Astrocyte (in vitro differentiated cells and primary cell): ENCODE measurements around the gene B4GALNT1. TPM values are rescaled to one million over a fixed set of nuclear protein-coding genes. Genes with fewer than 3 reads are reported as not detected.

Source experiments
- DNase-seq: peaks from one replicate; pipeline ENCODE4 v3.0.0-alpha.2; 2010; ENCODE audit warnings: low read depth
- FAIRE-seq: peaks from 2 replicates; lab custom pipeline; 2011; peaks lifted over from hg19 to GRCh38; lab: Jason Lieb, UNC
- H2AFZ ChIP-seq: 2 replicates; pipeline ENCODE4 v1.6.0; 2012; ENCODE audit warnings: low read depth, low read length, inconsistent platforms
- H3K27ac ChIP-seq: 2 replicates; pipeline ENCODE4 v1.5.1; 2011; ENCODE audit warnings: low read depth, low read length, inconsistent platforms
- H3K27me3 ChIP-seq: 2 replicates; pipeline ENCODE4 v1.6.0; 2011; ENCODE audit warnings: low read length, inconsistent platforms; ENCODE audit not compliant: insufficient read depth
- H3K36me3 ChIP-seq: 2 replicates; pipeline ENCODE4 v1.5.1; 2011; ENCODE audit warnings: low read length, inconsistent platforms; ENCODE audit not compliant: insufficient read depth
- H3K4me1 ChIP-seq: 2 replicates; pipeline ENCODE4 v1.5.1; 2011; ENCODE audit warnings: low read length, inconsistent platforms; ENCODE audit not compliant: insufficient read depth
- H3K4me2 ChIP-seq: 2 replicates; pipeline ENCODE4 v1.6.0; 2012; ENCODE audit warnings: low read length, inconsistent platforms
- H3K4me3 ChIP-seq: 2 replicates; pipeline ENCODE4 v1.5.1; 2011; ENCODE audit warnings: low read depth, mild to moderate bottlenecking, low read length, inconsistent platforms; ENCODE audit not compliant: insufficient read depth
- H3K79me2 ChIP-seq: 2 replicates; pipeline ENCODE4 v1.6.0; 2012; ENCODE audit warnings: mild to moderate bottlenecking, low read length, inconsistent platforms; ENCODE audit not compliant: insufficient read depth
- H3K9ac ChIP-seq: 2 replicates; pipeline ENCODE4 v1.6.0; 2012; ENCODE audit warnings: mild to moderate bottlenecking, low read length, inconsistent platforms
- H3K9me3 ChIP-seq: 2 replicates; pipeline ENCODE4 v1.5.1; 2012; ENCODE audit warnings: low read depth, mild to moderate bottlenecking, low read length, inconsistent platforms; ENCODE audit not compliant: insufficient read depth
- H4K20me1 ChIP-seq: 2 replicates; pipeline ENCODE4 v1.6.0; 2012; ENCODE audit warnings: low read length, inconsistent platforms; ENCODE audit not compliant: insufficient read depth
- H3K27ac Mint-ChIP-seq: one replicate; pipeline ENCODE4 v1.8.0; 2021; ENCODE audit warnings: mild to moderate bottlenecking, mixed read lengths; ENCODE audit not compliant: unreplicated experiment
- H3K27me3 Mint-ChIP-seq: one replicate; pipeline ENCODE4 v1.8.0; 2021; ENCODE audit warnings: low read depth, mixed read lengths; ENCODE audit not compliant: unreplicated experiment
- H3K36me3 Mint-ChIP-seq: one replicate; pipeline ENCODE4 v1.8.0; 2021; ENCODE audit warnings: low read depth, mixed read lengths; ENCODE audit not compliant: unreplicated experiment
- H3K4me1 Mint-ChIP-seq: one replicate; pipeline ENCODE4 v1.8.0; 2021; ENCODE audit warnings: low read depth, mixed read lengths; ENCODE audit not compliant: unreplicated experiment
- H3K4me3 Mint-ChIP-seq: one replicate; pipeline ENCODE4 v1.8.0; 2021; ENCODE audit warnings: mild to moderate bottlenecking, moderate library complexity, mixed read lengths; ENCODE audit not compliant: unreplicated experiment
- H3K9me3 Mint-ChIP-seq: one replicate; pipeline ENCODE4 v1.8.0; 2021; ENCODE audit warnings: mild to moderate bottlenecking, mixed read lengths; ENCODE audit not compliant: unreplicated experiment
- CTCF ChIP-seq: IDR thresholded peaks from 2 replicates; pipeline ENCODE4 v1.5.1; 2011; ENCODE audit warnings: low read depth, mild to moderate bottlenecking, inconsistent platforms, low read length, moderate library complexity; ENCODE audit not compliant: insufficient read depth
- EZH2 ChIP-seq: IDR thresholded peaks from 2 replicates; pipeline ENCODE4 v1.6.1; 2012; ENCODE audit warnings: mild to moderate bottlenecking, low read length, inconsistent platforms; ENCODE audit not compliant: insufficient read depth
- total RNA-seq: library from RNA; stranded (reverse); gene quantifications from 2 replicates; pipeline ENCODE4 v1.2.1, GENCODE V29; 2021

Gene B4GALNT1
- total RNA-seq, 1 donor from 2014 or later: 2.5 TPM

GRCh38 chr12:57641699-57642442 lies 8.9 kb upstream of the B4GALNT1 start:
- Mint-ChIP-seq H3K4me3 (no peak overlapping the region), H3K36me3 (no peaks in the 10 kb centered on the region), H3K27me3 (peaks cover 23% of the 10 kb centered on the region), H3K9me3 (peaks cover 17% of the 10 kb centered on the region), H3K27ac (no peak overlapping the region), H3K4me1 (no peaks in the 10 kb centered on the region)
- FAIRE-seq (no peak), DNase-seq (no peak)
- Histone ChIP-seq H3K4me3 (no peak overlapping the region), H3K27ac (no peak overlapping the region), H2AFZ (no peak overlapping the region), H3K9me3 (no peaks in the 10 kb centered on the region), H4K20me1 (no peaks in the 10 kb centered on the region), H3K4me1 (no peaks in the 10 kb centered on the region), H3K79me2 (no peaks in the 10 kb centered on the region), H3K36me3 (no peaks in the 10 kb centered on the region), H3K27me3 (peaks cover 12% of the 10 kb centered on the region), H3K9ac (no peak overlapping the region), H3K4me2 (no peak overlapping the region)
- no peak for TF ChIP-seq EZH2
- TF ChIP-seq CTCF: no peak

DNA sequence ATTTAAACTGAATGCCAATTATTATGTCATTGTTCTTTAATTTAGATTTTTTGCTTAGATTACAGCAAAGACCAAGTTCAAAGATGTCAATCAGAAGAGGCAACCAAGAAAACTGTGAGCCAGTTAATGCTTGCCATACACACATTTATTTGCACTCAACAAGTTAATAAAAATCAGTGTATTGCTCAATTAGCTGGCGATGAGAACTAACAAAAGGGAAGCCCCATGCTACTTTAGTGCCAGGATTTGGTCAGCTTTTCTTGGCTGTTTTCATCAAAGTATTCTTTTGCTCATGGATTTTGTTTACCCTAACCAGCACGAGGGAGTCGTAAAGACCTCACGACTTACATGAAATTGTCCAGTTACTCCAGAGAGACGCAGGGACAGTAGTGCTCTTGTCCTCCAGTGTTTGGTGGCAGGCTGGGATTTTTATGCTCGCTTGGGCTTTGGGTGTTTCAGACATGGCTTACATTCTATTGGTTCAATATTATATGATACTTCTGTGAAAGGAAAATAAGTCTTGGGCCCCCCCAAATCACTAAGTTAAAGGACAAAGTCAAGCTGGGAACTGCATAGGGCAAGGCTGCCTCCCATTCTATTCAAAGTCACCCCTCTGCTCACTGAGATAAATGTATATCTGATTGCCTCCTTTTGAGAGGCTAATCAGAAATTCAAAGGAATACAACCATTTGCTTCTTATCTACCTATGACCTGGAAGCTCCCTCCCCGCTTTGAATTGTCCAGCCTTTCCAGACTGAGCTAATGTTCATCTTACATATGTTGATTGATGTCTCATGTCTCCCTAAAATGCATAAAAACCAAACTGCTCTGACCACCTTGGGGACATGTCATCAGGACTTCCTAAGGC lies 7.4 kb upstream of the B4GALNT1 start:
- H2AFZ ChIP-seq: no peak overlapping the region
- no peak for DNase-seq
- no peak overlapping the region for H3K4me2 ChIP-seq
- peaks cover 12% of the 10 kb centered on the region for H3K27me3 ChIP-seq
- FAIRE-seq: no peak
- no peak overlapping the region for H3K27ac ChIP-seq
- H3K36me3 ChIP-seq: no peaks in the 10 kb centered on the region
- H3K9ac ChIP-seq: no peak overlapping the region
- H3K36me3 Mint-ChIP-seq: no peaks in the 10 kb centered on the region
- no peaks in the 10 kb centered on the region for H3K9me3 ChIP-seq
- no peak overlapping the region for H3K4me3 ChIP-seq
- H3K4me1 Mint-ChIP-seq: no peaks in the 10 kb centered on the region
- no peaks in the 10 kb centered on the region for H3K4me1 ChIP-seq
- peaks cover 11% of the 10 kb centered on the region for H3K9me3 Mint-ChIP-seq
- TF ChIP-seq EZH2: no peak
- TF ChIP-seq CTCF: no peak
- no peak overlapping the region for H3K27ac Mint-ChIP-seq
- no peak overlapping the region for H3K4me3 Mint-ChIP-seq
- no peaks in the 10 kb centered on the region for H4K20me1 ChIP-seq
- no peaks in the 10 kb centered on the region for H3K79me2 ChIP-seq
- peaks cover 23% of the 10 kb centered on the region for H3K27me3 Mint-ChIP-seq
